Measurements from ENCODE around the gene PCNX4. TPM values are rescaled to one million over a fixed set of nuclear protein-coding genes. Genes with fewer than 3 reads are reported as not detected.

The PCNX4 gene
- total RNA-seq, 1 experiment from 2014 or later: 60.0 TPM

DNA sequence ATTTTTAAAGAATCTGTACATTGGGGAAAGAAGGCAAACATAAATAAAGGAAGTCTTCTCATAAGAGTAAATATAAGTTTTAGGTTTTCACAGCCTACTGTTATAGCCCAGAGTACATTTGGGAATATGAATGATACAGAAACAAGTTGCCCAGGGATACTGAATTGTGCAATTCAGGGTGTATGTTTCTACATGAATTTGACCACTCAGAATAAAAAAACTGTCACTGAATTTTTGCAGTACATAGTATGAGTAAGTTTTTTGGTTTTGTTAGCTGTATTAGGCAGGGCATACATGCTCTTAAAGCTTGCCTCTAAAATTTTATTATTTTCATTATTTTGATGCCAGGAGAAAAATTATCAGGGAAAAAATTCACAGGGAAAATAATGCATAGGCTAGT is 6.6 kb upstream of the PCNX4 start:
- no peaks in the 10 kb centered on the region for H3K27me3 ChIP-seq (ENCODE audit: control insufficient read depth, insufficient read depth, low read length)
- CTCF ChIA-PET: no interaction called here
- POLR2A ChIA-PET: no interaction called here
- in situ Hi-C loops (cut with HindIII; ENCODE audit: low pct_unique_long_range_greater_than_20kb, low sequenced_read_pairs) (no loop called here), intact Hi-C loops (cut with micrococcal nuclease; ENCODE audit: unreplicated experiment) (no loop called here)
- no peak overlapping the region for H3K4me3 ChIP-seq (ENCODE audit: low read depth in 2 of 2, low read length in 2 of 2)
- TF ChIP-seq TCF7L2 (IDR thresholded peaks at IDR 0.05; ENCODE audit: low read depth, low read length): no peak
- TF ChIP-seq, protein P1, sequence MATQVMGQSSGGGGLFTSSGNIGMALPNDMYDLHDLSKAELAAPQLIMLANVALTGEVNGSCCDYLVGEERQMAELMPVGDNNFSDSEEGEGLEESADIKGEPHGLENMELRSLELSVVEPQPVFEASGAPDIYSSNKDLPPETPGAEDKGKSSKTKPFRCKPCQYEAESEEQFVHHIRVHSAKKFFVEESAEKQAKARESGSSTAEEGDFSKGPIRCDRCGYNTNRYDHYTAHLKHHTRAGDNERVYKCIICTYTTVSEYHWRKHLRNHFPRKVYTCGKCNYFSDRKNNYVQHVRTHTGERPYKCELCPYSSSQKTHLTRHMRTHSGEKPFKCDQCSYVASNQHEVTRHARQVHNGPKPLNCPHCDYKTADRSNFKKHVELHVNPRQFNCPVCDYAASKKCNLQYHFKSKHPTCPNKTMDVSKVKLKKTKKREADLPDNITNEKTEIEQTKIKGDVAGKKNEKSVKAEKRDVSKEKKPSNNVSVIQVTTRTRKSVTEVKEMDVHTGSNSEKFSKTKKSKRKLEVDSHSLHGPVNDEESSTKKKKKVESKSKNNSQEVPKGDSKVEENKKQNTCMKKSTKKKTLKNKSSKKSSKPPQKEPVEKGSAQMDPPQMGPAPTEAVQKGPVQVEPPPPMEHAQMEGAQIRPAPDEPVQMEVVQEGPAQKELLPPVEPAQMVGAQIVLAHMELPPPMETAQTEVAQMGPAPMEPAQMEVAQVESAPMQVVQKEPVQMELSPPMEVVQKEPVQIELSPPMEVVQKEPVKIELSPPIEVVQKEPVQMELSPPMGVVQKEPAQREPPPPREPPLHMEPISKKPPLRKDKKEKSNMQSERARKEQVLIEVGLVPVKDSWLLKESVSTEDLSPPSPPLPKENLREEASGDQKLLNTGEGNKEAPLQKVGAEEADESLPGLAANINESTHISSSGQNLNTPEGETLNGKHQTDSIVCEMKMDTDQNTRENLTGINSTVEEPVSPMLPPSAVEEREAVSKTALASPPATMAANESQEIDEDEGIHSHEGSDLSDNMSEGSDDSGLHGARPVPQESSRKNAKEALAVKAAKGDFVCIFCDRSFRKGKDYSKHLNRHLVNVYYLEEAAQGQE (IDR thresholded peaks at IDR 0.05; ENCODE audit: insufficient read depth in 1 of 2, low read depth in 2 of 2, low read length in 1 of 2): no peak
- no peak for TF ChIP-seq POLR2AphosphoS5 (IDR thresholded peaks at IDR 0.05; ENCODE audit: low read depth, low read length)
- TF ChIP-seq, protein P2, sequence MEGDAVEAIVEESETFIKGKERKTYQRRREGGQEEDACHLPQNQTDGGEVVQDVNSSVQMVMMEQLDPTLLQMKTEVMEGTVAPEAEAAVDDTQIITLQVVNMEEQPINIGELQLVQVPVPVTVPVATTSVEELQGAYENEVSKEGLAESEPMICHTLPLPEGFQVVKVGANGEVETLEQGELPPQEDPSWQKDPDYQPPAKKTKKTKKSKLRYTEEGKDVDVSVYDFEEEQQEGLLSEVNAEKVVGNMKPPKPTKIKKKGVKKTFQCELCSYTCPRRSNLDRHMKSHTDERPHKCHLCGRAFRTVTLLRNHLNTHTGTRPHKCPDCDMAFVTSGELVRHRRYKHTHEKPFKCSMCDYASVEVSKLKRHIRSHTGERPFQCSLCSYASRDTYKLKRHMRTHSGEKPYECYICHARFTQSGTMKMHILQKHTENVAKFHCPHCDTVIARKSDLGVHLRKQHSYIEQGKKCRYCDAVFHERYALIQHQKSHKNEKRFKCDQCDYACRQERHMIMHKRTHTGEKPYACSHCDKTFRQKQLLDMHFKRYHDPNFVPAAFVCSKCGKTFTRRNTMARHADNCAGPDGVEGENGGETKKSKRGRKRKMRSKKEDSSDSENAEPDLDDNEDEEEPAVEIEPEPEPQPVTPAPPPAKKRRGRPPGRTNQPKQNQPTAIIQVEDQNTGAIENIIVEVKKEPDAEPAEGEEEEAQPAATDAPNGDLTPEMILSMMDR (IDR thresholded peaks at IDR 0.05): no peak
- no peak for TF ChIP-seq SIN3A (IDR thresholded peaks at IDR 0.05; ENCODE audit: borderline replicate concordance, insufficient read depth, low read depth, low read length)
- BruUV-seq (replicated peaks): no TSS peak
- no peak overlapping the region for H3K27ac ChIP-seq (ENCODE audit: low read length)
- H3K4me1 ChIP-seq (ENCODE audit: control insufficient read depth, insufficient read depth, low read length): no peaks in the 10 kb centered on the region
- no peaks in the 10 kb centered on the region for H3K36me3 ChIP-seq (ENCODE audit: control insufficient read depth, insufficient read depth, low read length)
- no peaks in the 10 kb centered on the region for H3K9me3 ChIP-seq (ENCODE audit: control insufficient read depth, insufficient read depth, low read depth, low read length)
- no peak for DNase-seq (ENCODE audit: low read depth, low spot score)
- no peak for ATAC-seq

DNA sequence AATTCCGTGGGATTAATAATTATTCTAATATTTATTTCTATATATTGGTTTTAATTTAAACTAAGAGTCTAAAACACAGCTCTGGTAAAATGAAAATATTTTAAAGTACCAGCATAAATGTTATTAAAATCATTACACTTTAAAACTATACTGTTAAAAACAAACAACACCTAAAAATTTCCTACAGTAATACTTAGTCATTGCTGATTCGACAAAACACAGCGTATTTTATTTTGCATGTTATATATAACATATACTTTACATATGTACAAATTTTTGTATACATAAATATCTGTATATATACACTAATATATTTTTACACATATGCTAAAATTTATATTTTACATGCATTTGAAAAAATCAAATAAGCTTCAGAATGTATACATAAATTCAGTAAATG is 6.0 kb upstream of the PCNX4 start:
- DNase-seq (ENCODE audit: low read depth, low spot score) (no peak), ATAC-seq (no peak)
- no TSS peak for BruUV-seq (replicated peaks)
- Histone ChIP-seq H3K27ac (ENCODE audit: low read length) (no peak overlapping the region), H3K27me3 (ENCODE audit: control insufficient read depth, insufficient read depth, low read length) (no peaks in the 10 kb centered on the region), H3K4me3 (ENCODE audit: low read depth in 2 of 2, low read length in 2 of 2) (no peak overlapping the region), H3K4me1 (ENCODE audit: control insufficient read depth, insufficient read depth, low read length) (no peaks in the 10 kb centered on the region), H3K9me3 (ENCODE audit: control insufficient read depth, insufficient read depth, low read depth, low read length) (no peaks in the 10 kb centered on the region), H3K36me3 (ENCODE audit: control insufficient read depth, insufficient read depth, low read length) (no peaks in the 10 kb centered on the region)
- ChIA-PET CTCF (no interaction called here), POLR2A (no interaction called here)
- intact Hi-C loops (cut with micrococcal nuclease; ENCODE audit: unreplicated experiment): no loop called here
- TF ChIP-seq TCF7L2 (IDR thresholded peaks at IDR 0.05; ENCODE audit: low read depth, low read length) (no peak), POLR2AphosphoS5 (IDR thresholded peaks at IDR 0.05; ENCODE audit: low read depth, low read length) (no peak), SIN3A (IDR thresholded peaks at IDR 0.05; ENCODE audit: borderline replicate concordance, insufficient read depth, low read depth, low read length) (no peak)
- TF ChIP-seq, protein P1 (IDR thresholded peaks at IDR 0.05; ENCODE audit: insufficient read depth in 1 of 2, low read depth in 2 of 2, low read length in 1 of 2): no peak
- TF ChIP-seq, protein P2 (IDR thresholded peaks at IDR 0.05): no peak
- in situ Hi-C loops (cut with HindIII; ENCODE audit: low pct_unique_long_range_greater_than_20kb, low sequenced_read_pairs): no loop called here

Measured in Panc1 (cell line).